Measurements from ENCODE around the gene AIRE. TPM values are rescaled to one million over a fixed set of nuclear protein-coding genes. Genes with fewer than 3 reads are reported as not detected.
A peak's percentile ranks its signal among the peaks of the same experiment; 100 is the strongest.

Gene AIRE
- total and polyA plus RNA-seq, 2 of the 13 experiments (the other 11 are each of a cell fraction or from before 2014, with no cell fraction given) = not detected

DNA sequence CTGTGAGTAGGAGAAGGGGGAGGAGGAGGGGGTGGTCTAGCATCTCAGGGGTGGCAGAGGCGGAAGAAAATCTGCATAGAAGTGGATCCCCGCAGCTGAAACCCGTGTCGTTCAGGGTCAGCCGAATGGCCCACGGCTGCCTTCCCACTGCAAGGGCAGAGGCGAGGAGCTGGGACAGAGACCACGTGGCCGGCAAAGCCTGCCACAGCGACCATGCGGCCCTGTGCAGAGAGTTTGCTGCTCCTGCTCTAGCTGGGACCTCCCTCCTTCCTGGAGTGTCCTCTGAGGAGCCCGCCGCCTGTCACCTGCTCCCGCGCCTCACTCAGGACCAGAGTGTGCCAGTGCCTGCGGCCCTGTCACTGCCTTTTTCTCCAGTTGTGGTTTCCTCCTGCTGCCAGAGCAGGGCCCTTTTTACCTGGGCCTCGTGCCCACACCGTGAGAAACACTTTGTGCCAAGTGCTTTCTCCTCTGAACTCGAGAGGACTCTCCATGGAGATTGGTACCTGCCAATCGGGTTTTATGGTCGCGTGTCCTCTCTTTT lies 62.3 kb downstream of the AIRE start (continued):
- TF ChIP-seq MTA1 (CRISPR knock-in tag; IDR thresholded peaks at IDR 0.05; ENCODE audit: borderline replicate concordance) (no peak), PCBP1 (IDR thresholded peaks at IDR 0.05; ENCODE audit: borderline replicate concordance, low read depth, low read length) (no peak), SOX13 (IDR thresholded peaks at IDR 0.05) (no peak), SOX13 (CRISPR knock-in tag; conservative IDR thresholded peaks at IDR 0.05 in 1 of 2, IDR thresholded peaks at IDR 0.05 in 1 of 2) (no peak), PHB2 (IDR thresholded peaks at IDR 0.05; ENCODE audit: partially characterized antibody) (no peak), KAT8 (CRISPR knock-in tag; IDR thresholded peaks at IDR 0.05) (no peak), HOXA9 (CRISPR knock-in tag; IDR thresholded peaks at IDR 0.05; ENCODE audit: borderline replicate concordance) (no peak)
- TF ChIP-seq, protein P1, sequence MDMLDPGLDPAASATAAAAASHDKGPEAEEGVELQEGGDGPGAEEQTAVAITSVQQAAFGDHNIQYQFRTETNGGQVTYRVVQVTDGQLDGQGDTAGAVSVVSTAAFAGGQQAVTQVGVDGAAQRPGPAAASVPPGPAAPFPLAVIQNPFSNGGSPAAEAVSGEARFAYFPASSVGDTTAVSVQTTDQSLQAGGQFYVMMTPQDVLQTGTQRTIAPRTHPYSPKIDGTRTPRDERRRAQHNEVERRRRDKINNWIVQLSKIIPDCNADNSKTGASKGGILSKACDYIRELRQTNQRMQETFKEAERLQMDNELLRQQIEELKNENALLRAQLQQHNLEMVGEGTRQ (IDR thresholded peaks at IDR 0.05; ENCODE audit: low read depth, low read length) = 0 out of 2 replicates have a peak, but pooled peaks have one; percentile 18
- TF ChIP-seq, protein P1 (CRISPR knock-in tag; IDR thresholded peaks at IDR 0.05; ENCODE audit: borderline replicate concordance) = no peak
- TF ChIP-seq, protein P2, sequence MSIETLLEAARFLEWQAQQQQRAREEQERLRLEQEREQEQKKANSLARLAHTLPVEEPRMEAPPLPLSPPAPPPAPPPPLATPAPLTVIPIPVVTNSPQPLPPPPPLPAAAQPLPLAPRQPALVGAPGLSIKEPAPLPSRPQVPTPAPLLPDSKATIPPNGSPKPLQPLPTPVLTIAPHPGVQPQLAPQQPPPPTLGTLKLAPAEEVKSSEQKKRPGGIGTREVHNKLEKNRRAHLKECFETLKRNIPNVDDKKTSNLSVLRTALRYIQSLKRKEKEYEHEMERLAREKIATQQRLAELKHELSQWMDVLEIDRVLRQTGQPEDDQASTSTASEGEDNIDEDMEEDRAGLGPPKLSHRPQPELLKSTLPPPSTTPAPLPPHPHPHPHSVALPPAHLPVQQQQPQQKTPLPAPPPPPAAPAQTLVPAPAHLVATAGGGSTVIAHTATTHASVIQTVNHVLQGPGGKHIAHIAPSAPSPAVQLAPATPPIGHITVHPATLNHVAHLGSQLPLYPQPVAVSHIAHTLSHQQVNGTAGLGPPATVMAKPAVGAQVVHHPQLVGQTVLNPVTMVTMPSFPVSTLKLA (IDR thresholded peaks at IDR 0.05) = peak; percentile 72
- TF ChIP-seq, protein P3, sequence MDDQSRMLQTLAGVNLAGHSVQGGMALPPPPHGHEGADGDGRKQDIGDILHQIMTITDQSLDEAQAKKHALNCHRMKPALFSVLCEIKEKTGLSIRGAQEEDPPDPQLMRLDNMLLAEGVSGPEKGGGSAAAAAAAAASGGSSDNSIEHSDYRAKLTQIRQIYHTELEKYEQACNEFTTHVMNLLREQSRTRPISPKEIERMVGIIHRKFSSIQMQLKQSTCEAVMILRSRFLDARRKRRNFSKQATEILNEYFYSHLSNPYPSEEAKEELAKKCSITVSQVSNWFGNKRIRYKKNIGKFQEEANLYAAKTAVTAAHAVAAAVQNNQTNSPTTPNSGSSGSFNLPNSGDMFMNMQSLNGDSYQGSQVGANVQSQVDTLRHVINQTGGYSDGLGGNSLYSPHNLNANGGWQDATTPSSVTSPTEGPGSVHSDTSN (CRISPR knock-in tag; IDR thresholded peaks at IDR 0.05; ENCODE audit: borderline replicate concordance) = no peak

Small RNA genes within 50 kb of the gene (small RNA-seq; reads per million reads assigned to genes)
- 0 reads per million in 3 experiments for gene AP001059.3 (ENCODE audit: insufficient read depth in 2 of 3, insufficient read length in 3 of 3, low read depth in 2 of 3, low replicate concordance in 1 of 3)

Other genes with a start within 250 kb of the AIRE start
- 17.0 and 17.7 TPM in 2 replicates for gene PWP2, start 178.5 kb upstream of the AIRE start, total RNA-seq (2016; rRNA removed; fragmentation: Illumina TruSeq; extraction: Trizol)
- 7.7 and 9.6 TPM in 2 replicates for gene PWP2, start 178.5 kb upstream of the AIRE start, polyA plus RNA-seq (2011; rRNA removed)
- 25.7 and 38.9 TPM in 2 replicates for gene GATD3, start 152.2 kb upstream of the AIRE start, total RNA-seq (2016; rRNA removed; fragmentation: Illumina TruSeq; extraction: Trizol)
- gene GATD3, start 152.2 kb upstream of the AIRE start, polyA plus RNA-seq (2011; rRNA removed) = 24.2 and 31.8 TPM in 2 replicates
- gene ICOSLG, start 44.9 kb upstream of the AIRE start, total RNA-seq (2016; rRNA removed; fragmentation: Illumina TruSeq; extraction: Trizol) = 0.45 and 0.51 TPM in 2 replicates
- 1.3 and 2.9 TPM in 2 replicates for gene ICOSLG, start 44.9 kb upstream of the AIRE start, polyA plus RNA-seq (2011; rRNA removed)
- 1.7 TPM in 1 of 2 replicates, not detected in the other for gene DNMT3L, start 24.0 kb upstream of the AIRE start, total RNA-seq (2016; rRNA removed; fragmentation: Illumina TruSeq; extraction: Trizol)
- 0.75 and 1.4 TPM in 2 replicates for gene DNMT3L, start 24.0 kb upstream of the AIRE start, polyA plus RNA-seq (2011; rRNA removed)
- gene PFKL, start 14.2 kb downstream of the AIRE start, total RNA-seq (2016; rRNA removed; fragmentation: Illumina TruSeq; extraction: Trizol) = 87.6 and 106 TPM in 2 replicates
- gene PFKL, start 14.2 kb downstream of the AIRE start, polyA plus RNA-seq (2011; rRNA removed) = 92.8 and 113 TPM in 2 replicates
- gene CFAP410, start 53.5 kb downstream of the AIRE start, total RNA-seq (2016; rRNA removed; fragmentation: Illumina TruSeq; extraction: Trizol) = 13.1 and 20.1 TPM in 2 replicates
- gene CFAP410, start 53.5 kb downstream of the AIRE start, polyA plus RNA-seq (2011; rRNA removed) = 8.0 and 13.1 TPM in 2 replicates
- 0.07 TPM in 1 of 2 replicates, not detected in the other for gene TRPM2, start 67.7 kb downstream of the AIRE start, total RNA-seq (2016; rRNA removed; fragmentation: Illumina TruSeq; extraction: Trizol)
- 0.09 and 0.20 TPM in 2 replicates for gene TRPM2, start 67.7 kb downstream of the AIRE start, polyA plus RNA-seq (2011; rRNA removed)
- 3.9 and 4.8 TPM in 2 replicates for gene LRRC3, start 169.6 kb downstream of the AIRE start, total RNA-seq (2016; rRNA removed; fragmentation: Illumina TruSeq; extraction: Trizol)
- gene LRRC3, start 169.6 kb downstream of the AIRE start, polyA plus RNA-seq (2011; rRNA removed) = 16.5 and 24.3 TPM in 2 replicates

Measured in HepG2 (cell line).